T-helper 9 cell (primary cell): ENCODE measurements around the gene PODN.

ENCODE experiments used
- DNase-seq: peaks from one replicate; pipeline ENCODE4 v3.0.0-alpha.2; 2020

The PODN gene

DNA sequence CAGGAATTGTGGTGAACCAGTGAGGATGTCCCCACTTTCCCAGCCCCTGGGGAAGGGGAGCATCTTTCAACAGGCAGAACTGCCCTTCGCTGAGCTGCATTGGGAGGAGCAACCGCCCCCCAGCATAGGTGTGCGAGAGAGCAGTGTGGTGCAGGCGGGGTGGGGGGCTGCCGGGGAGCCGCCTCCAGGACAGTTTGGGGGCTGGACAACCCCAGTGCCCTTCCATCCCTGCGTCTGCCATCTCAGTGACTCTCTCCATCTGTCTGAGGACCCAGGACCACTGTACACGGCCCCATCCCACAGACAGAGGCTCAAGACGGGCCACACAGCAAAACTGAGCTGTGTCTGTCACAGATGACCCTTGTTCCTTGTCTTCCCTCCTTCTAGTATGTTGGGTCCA is 14.2 kb downstream of the PODN start:
- DNase-seq, result no peak

DNA sequence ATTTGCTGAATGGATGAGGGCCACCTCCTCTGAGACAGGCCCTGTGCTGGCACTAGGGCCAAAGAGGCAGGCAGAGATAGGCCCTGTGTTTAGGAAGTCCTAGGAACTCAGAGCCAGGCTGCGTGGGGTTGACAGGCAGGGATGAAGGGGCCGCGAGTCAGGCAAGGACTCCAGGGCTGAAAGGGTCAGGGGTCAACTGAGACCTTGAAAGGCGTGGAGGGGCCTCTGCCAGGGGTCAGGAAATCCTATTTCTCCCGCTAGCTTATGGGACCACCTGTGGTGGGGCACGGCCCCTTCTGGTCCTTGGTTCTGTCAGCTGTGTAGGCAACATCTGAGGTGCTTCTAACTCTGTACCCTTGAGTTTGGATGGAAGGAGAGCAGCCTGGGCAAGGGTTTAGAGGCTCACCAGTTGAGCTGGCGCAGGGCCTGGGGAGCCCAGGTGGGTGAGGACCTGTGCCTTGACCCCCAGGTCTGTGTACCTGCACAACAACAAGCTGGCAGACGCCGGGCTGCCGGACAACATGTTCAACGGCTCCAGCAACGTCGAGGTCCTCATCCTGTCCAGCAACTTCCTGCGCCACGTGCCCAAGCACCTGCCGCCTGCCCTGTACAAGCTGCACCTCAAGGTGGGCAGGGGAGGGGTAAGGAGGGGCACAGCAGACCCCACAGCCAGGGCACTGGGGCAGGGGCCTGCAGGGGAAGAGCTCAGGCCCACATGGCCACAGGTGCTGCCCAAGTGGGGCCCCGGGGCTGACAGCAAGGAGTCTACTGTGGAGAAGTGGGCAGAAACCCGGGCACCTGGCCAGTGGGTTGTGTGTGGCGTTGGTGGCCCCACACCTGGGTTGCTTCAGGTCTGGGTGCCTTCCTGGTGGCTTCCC is 14.9 kb downstream of the PODN start:
- no peak for DNase-seq

GRCh38 chr1:53077599-53077965 is 15.6 kb downstream of the PODN start:
- DNase-seq, result no peak

GRCh38 chr1:53078333-53079101 is 16.5 kb downstream of the PODN start:
- DNase-seq, result no peak

- DNase-seq, result no peak
These were observed 17.2 kb downstream of the PODN start for GRCh38 chr1:53079251-53079650.

DNA sequence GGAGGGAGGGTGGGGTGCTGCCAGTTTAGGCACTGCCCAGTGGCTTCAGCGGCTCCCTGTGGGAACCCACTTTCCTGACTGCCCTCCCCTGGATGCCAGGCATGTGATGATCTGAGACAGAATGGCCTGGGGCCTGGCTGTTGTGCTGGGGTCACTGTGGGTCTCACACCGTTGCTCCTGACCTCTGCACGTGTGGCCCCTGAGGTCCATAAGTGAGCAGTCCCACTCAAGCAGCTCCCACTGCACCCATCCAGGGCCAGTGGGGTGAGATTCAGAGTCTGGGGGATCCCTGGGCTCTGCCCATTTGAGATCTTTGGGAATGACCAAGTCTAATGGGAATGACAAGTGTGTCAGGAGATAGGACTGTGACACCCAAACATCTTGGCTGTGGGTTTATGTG is 18.0 kb downstream of the PODN start:
- no peak for DNase-seq

DNA sequence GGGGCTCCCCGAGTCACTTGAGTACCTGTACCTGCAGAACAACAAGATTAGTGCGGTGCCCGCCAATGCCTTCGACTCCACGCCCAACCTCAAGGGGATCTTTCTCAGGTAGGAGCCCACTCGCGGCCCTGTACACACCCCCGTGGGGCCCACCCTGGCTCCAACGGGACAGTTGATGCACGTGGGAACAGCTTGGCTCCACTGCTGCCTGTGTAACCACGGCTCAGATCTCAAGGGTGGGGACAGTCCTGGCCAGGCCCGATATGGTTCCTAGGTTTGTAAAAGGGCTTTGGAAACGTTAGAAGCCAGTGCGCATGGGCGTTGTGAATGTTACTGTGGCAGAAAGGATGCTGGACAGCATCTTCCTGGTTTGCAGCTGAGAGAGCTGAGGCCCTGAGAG is 18.8 kb downstream of the PODN start:
- DNase-seq, result no peak

DNA sequence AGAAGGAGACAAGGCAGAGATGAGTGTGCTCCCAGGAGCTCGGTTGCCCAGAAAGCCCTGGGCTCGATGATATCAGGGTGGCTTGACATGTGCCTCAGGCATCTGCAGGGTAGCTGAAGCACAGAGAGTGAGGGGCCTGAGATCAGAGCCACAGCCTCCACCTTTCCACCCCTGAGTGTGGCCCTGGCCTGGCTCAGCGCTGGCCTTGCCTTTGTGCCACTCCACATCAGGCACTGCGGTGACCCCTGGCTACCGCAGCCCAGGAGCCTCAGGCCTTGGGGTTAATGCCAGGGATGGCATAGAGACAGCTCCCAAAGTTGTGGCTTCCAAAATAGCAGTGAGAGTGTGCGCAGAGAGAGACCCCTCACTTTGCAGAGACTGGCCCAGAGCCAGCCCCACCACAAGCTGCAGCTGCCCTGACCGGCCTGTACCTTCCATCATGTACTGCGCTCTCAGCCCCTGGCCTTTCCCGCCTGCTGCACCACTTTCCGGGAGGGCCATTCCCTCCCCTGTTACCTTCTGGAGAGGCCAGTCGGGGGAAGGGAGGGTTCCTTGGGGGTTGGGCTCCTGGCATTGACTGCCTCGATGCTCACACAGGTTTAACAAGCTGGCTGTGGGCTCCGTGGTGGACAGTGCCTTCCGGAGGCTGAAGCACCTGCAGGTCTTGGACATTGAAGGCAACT is 19.5 kb downstream of the PODN start:
- DNase-seq, result no peak

- DNase-seq, result no peak
These were observed 20.9 kb downstream of the PODN start for GRCh38 chr1:53082826-53083455.

DNA sequence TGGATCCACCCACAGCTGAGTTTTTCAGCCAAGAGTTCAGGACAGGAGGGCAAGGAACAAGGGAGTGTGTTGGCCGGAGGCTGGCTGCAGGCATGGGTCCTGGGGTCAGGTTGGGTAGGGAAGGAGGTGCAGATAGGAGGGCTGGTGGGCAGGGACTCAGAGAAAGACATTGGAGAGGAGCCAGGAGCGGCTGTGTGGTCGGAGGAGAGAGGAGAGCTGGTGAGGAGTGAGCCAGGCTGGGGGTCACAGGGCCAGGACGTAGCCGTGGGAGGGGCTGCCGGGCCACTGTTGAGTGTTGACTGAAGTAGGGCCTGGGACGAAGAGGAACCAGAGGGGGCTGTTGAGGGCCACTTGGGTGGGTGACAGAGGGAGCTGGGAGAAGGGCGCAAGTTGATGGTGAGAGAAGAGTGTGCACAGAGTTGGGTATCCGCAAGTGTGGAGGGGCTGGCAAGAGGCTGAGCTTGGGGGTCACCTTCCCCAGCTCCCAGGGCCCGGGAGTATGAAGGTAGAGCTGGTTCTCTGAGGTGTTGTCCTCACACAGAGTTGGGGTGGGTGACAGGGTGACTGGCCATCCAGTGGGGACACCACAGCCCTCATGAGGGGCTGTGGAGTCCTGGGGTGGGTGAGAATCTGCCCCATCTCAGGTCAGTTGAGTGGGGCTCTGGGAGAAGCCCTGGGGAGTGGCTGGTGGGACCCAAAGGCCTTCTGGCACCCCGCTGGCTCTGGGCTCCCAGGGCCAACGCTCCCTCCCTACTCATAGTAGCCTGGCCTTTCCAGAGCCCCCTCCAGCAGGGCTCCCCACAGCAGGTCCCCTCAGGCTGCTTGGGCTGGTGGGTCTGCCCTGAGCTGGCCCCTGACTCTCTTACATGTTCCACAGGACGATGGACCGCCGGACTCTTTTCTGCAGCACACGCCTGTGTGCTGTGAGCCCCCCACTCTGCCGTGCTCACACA is 21.9 kb downstream of the PODN start:
- no peak for DNase-seq

- no peak for DNase-seq
These were observed 22.6 kb downstream of the PODN start for GRCh38 chr1:53084589-53084971.

DNA sequence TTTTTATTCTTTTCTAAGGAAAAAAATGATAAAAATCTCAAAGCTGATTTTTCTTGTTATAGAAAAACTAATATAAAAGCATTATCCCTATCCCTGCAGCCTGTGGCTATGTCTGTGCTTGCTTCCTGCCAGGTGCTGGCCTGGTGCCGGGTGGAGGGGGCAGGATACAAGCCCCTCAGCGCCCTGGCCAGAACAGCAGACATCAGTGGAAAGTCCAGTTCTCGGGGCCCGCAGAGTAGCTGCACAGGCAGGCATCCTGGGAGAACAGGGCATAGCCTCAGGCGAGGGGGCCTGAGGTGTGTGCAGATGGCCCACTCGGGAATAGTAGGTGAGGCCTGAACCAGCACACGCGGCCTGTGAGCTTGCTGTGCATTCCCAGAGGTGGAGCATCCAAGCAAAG is 23.4 kb downstream of the PODN start:
- no peak for DNase-seq

DNA sequence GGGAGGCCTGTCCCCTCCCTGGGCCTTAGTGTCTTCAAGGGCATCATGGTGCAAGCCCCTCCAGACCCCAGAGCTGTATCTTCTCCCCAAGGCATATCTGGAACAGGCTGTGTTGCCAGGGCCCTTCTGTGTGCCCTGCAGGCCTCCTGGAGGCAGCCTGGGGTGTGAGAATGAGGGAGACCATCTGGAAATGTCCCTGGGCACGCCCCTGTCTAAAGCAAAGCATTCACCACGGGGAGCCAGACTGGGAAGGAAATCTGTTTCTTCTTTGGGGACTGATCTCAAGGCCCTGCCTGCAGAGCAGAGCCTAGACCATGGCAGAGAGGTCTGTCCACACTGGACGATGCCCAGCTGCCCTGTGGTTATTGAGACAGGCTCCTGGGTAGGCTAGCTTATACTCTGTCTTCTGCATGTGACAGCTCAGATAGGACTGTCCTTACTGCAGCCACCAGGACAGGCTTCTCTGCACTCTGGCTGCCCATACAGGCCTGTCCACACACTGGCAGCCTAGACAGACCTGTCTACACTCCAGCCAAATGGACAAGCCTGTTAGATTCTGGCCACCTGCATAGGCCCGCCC is 24.6 kb downstream of the PODN start:
- no peak for DNase-seq

- DNase-seq, result no peak
These were observed 25.6 kb downstream of the PODN start for GRCh38 chr1:53087332-53088285.

- DNase-seq, result no peak
These were observed 26.7 kb downstream of the PODN start for GRCh38 chr1:53088616-53089300.

DNA sequence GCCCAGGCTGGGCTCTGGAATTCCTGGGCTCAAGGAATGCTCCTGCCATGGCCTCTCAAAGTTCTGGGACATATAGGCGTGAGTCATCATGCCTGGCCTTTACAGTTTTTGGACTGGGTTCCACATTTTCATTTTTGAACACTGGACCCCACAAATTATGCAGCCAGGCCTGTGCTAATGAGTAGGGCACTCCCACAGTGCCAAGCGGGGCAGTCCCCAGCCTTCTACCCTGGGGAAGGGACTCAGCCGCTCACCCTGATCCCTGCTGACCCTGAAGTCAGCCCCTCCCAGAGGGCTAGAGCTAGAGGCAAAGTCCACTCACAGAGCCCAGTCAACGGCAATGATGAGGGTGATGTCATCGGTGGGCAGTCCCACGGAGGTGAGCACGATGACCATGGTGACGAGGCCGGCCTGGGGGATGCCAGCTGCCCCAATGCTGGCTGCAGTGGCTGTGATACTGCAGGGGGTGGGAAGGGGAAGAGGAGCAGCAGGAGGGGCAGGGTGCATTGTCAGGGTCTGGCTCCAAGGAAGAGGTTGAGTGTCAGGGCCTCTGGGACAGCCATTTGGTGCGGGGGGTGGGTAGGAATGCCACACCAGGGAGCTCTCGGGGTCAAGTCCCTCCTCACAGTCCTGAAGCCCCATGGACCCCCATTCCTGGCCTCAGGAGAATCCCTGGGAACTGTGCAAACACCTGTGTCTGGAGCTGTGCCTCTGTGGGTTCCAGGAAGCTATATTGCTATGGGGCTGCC is 27.6 kb downstream of the PODN start:
- DNase-seq, result no peak

- no peak for DNase-seq
These were observed 28.5 kb downstream of the PODN start for GRCh38 chr1:53090227-53091147.
